ENCODE results near the gene C1RL.

C1RL gene

DNA sequence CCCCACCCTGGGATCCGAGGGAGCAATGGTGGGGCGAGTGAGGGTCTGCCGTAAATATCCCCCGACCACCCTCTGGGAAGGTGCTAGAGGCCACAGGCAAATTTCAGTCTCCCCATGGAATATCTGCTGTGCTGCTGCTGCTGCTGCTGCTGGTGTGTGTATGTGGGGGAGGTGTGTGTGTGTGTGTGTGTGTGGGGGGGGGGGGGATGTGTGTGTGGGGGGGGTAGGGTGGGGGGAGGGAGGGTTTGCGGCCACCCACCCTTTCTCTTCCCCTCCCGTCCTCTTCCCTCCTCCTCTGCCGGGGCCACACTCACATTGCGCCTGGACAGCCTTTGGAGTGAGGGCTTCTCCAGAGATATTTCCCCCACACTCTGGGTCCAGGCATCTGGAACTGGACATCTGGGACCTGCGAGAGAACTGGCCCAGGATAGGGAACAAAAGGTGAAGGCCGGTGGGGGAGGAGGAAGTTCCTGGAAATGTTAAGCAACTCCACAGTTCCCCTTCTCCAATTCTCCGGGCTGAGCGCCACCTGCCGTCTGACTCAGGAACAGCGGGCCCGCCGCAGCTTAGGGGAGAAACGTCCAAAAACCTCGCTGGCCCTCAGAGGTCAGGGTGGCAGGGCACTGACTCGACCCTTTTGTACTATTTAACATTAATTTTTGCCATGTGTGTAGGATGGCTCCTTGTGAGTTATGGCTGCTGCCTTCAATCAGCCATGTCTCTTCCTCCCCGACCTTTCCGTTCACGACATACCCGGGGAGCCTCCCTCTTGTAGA lies at the start of gene C1RL:
Gene C1RL, minus strand, starts transcription at position 419 of the 776 bp plus-strand sequence. Its CDS starts 34 bp downstream, at position 385.
- peak; percentile 50 for DNase-seq

DNA sequence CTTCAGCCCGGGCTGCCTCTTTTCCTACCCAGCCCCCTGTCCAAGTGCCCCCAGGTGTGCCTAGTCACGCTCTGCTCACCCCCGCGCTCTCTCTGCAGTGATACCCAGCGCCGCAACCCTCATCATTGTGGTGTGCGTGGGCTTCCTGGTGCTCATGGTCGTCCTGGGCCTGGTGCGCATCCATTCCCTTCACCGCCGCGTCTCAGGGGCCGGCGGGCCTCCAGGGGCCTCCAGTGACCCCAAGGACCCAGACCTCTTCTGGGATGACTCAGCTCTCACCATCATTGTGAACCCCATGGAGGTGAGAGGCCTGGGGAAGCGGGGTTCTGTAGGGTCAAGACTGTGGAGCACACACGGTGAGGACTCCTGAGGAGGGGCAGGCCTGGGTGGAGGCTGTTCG lies 48.4 kb upstream of the C1RL start:
- DNase-seq: no peak

- DNase-seq: no peak
These were observed 47.5 kb upstream of the C1RL start for GRCh38 chr12:7156259-7157197.

GRCh38 chr12:7155471-7156034 lies 46.5 kb upstream of the C1RL start:
- peak; percentile 0 for DNase-seq

DNA sequence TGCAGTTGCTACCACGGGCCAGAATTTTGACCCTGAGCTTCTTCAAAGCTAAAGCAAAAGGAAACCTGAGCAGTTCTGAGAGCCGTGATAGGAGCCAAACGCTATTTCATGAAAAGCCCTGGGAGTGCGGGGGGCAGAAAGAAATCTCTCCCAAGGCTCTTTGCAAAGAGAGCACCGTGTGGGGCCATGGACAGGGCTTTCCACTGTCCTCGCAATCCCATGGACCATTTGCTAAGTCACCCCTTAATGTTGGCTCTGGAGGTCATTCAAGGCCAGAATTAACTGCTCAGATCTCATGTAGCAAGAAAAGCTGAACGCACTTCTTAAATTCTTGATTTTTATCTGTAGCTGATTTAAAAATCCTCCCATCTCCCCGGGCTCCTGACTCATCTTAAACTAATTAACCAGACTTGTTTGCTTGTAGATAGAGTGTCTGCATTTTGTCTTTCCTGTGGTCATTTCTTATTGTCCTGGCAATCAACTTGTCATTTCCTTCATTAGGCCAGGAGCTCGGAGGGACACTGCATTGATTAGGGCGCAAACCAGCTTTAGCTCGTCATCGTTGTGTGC lies 46.0 kb upstream of the C1RL start:
- no peak for DNase-seq

DNA sequence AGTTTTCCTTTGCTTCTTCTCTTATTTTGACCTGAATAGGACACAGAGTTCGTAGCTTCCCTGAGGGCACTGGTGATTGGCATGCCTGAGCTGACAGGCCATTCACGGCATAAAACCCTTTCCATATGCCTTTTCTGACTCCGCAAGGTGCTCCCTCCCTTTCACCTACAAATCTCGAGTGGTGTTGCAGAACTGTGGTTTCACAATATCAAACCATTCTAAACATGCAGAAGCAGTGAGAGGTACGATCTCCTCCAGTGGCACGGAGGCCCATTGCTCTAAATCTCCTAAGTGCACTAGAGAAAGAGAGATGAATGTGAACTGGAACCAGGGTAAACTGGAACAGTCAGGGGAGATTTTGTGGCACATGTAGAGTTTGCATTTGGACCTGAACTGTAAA lies 45.0 kb upstream of the C1RL start:
- no peak for DNase-seq

- no peak for DNase-seq
These were observed 43.8 kb upstream of the C1RL start for GRCh38 chr12:7152818-7153217.

- DNase-seq: no peak
These were observed 42.5 kb upstream of the C1RL start for GRCh38 chr12:7151532-7151931.

DNA sequence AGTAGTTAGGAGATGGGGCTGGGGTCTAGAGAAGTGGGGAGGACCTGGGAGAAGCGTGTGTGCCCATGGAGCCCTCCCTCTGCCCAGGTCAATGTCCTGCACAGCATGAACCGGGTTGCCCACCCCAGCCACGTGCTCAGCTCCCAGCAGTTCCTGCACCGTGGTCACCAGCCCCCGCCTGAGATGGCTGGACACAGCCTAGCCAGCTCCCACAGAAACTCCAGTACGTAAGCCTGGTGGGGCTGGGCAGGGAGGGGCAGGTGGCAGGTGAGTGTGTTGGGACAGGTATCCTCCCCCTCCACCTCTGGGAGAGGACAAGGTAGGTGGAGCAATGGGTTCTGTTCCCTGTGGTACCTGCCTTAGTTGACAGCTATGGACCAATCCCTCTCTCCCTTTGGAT lies 41.8 kb upstream of the C1RL start:
- no peak for DNase-seq

DNA sequence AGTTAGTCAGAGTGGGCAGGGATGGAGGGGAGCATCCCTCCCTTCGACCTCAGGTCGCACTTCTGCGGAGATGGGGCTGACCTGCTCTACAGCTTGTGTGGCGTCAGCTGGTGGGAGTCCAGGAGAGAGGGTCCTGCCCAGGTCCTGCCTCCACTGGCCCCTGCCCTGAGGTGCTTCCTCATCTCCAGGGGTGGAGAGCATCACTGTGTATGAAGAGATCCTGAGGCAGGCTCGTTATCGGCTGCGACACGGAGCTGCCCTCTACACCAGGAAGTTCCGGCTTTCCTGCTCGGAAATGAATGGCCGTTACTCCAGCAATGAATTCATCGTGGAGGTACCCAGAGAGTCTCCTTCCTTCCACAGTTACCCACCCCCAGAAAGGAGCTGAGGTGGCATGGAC lies 41.3 kb upstream of the C1RL start:
- DNase-seq: no peak

DNA sequence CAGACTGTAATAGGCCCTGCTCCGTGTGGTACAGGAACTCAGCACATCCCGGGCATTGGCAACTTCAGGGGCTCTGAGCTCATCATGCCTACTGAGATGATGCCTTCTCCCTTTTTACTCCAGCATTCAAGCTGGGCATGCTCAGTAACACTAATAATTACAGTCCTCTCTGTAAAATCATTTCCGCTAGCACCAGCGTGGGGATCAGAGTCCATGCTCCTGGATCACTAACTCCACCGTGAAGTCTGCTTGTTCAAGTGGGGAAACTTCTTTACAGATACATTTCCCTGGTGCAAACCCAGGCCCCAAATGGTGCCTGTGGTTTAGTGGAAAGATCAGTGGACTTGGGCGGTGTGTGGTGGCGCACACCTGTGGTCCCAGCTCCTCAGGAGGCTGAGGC lies 37.9 kb upstream of the C1RL start:
- no peak for DNase-seq

DNA sequence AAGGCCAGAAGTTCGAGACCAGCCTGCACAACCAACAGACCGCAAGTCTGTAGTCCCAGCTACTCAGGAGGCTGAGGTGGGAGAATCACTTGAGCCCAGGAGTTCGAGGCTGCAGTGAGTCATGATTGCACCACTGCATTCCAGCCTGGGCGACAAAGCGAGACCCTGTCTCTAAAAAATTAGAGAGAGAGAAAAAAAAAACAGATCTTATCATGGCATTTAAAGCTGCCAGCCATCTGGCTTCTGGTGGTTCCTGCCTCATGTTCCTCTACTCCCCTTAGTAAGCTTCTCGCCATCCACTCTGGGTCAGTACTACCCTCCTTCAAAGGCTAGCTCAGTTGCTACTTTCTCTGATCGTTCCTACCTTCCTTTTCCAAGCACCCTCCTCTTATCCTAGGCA lies 37.2 kb upstream of the C1RL start:
- DNase-seq: no peak

GRCh38 chr12:7145671-7146070 lies 36.7 kb upstream of the C1RL start:
- DNase-seq: no peak

GRCh38 chr12:7144414-7145120 lies 35.6 kb upstream of the C1RL start:
- peak; percentile 2 for DNase-seq

- DNase-seq: no peak
These were observed 34.5 kb upstream of the C1RL start for GRCh38 chr12:7143564-7143963.

DNA sequence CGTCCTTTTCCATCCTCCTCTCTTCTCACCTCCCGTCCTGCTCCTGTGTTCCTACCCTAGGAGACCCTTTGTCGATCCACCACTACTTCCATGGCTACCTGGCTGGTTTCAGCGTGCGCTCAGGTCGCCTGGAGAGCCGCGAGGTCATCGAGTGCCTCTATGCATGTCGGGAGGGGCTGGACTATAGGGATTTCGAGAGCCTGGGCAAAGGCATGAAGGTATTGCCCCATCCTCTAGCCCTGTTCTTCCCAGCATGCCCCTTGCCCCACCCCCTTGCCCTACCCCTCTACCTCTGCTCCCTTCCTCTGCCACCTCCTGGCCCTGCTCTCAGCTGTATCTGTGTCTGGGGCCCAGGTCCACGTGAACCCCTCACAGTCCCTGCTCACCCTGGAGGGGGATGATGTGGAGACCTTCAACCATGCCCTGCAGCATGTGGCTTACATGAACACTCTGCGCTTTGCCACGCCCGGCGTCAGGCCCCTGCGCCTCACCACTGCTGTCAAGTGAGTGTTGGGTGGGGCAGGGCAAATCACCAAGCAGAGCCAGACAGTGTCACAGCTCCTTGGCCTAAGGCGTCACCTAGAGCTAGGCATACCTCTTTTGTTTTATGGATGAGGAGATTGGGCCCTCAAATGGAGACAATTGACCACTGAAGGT lies 33.9 kb upstream of the C1RL start:
- DNase-seq: no peak

DNA sequence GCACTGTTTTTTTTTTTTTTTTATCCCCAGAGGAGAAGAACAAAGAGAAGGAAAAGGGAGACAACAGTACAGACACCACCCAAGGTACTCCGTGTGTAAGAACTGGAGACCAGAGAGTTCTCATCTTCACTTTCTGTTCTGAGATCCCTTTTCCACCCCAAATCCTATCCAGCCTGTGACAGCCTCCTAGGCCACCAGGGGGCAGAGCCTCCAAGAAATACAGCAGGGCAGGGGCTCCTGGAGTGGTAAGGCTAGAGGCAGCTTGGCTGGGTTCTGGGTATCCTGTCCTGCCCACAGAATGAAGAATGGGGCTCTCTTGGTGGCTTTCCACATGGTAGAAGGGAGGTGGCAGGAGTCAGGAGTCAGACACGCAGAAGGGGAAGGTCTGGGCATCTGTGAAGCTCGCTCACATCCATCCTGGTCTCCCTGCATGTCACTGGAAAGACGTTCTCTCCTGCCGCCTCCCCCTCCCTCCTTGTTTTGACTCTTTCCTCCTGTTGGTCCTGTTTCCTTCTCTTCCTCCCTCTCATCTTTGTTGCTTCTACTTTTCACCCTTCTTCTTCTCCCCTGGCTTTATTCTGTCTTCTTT lies 33.1 kb upstream of the C1RL start:
- peak; percentile 18 for DNase-seq

DNA sequence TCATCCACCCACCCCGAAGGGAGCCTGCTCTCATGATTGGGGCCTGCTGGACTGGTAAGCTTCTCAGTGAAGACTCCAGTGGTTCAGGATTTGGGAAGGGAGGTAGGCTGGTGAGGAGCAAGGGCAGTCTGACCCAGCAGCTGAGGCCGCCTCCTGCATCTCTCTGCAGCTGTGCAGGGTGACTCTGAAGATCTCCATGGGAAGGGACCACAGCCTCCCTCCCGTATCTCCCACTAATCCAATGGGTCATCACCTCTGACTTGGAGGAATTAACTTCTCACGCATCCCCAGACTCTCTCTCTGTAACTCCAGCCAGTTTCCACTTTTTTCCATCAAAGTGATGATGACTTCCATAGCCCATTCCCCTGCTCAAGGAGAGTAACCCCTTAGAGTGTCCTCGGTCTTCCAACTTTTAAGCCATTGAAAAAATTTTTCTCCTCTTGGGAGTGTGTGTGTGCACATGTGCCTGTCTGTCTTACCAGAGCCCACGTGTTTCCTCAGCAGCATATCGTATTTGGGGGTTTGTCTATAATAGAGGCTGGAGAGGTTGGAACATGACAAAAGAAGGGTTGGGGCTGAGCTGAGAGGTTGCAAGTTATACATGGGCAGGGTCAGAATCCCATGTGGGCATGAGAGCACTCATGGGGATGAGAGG lies 32.5 kb upstream of the C1RL start:
- DNase-seq: no peak

GRCh38 chr12:7139200-7139599 lies 30.2 kb upstream of the C1RL start:
- DNase-seq: no peak

DNA sequence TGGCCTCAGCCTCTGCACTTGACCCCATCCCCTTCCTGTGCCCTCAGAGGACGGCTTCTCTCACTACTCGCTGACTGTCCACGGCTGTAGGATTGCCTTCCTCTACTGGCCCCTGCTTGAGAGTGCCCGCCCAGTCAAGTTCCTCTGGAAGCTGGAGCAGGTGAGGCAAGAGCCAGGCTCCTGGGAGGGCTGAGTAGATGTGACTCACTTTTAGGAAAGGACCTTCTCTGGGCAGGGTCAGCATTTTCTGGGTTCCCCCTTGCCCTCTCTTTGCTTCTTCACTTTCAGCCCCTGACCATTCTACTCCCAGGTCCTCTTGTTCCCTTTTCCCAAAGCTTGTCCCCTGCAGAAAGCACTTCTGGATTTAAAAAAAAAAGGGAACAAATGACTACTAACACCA lies 28.9 kb upstream of the C1RL start:
- DNase-seq: no peak

GRCh38 chr12:7136676-7137075 lies 27.7 kb upstream of the C1RL start:
- DNase-seq: no peak
